A673 (cell line): ENCODE results near the gene MYOZ1.

Experiments
- EZH2 ChIP-seq: fragments of 200-600 bp; sonication (generic); IDR thresholded peaks from 2 replicates; pipeline ENCODE4 v1.6.1; 2017; ENCODE audit warnings: borderline replicate concordance, low read depth, mild to moderate bottlenecking, mixed read lengths, antibody characterized with exemption, low read length; ENCODE audit not compliant: poor library complexity, severe bottlenecking
- TF ChIP-seq, protein P1 (sequence below): fragments of 300-800, 200-600 bp; sonication (generic); conservative IDR thresholded peaks from 2 replicates; pipeline ENCODE4 v1.5.1; 2017; ENCODE audit warnings: low read depth, mild to moderate bottlenecking, antibody characterized with exemption, low read length, moderate library complexity, mixed read lengths

GRCh38 chr10:73648975-73649829 lies 7.9 kb upstream of the MYOZ1 start:
- TF ChIP-seq, protein P1, sequence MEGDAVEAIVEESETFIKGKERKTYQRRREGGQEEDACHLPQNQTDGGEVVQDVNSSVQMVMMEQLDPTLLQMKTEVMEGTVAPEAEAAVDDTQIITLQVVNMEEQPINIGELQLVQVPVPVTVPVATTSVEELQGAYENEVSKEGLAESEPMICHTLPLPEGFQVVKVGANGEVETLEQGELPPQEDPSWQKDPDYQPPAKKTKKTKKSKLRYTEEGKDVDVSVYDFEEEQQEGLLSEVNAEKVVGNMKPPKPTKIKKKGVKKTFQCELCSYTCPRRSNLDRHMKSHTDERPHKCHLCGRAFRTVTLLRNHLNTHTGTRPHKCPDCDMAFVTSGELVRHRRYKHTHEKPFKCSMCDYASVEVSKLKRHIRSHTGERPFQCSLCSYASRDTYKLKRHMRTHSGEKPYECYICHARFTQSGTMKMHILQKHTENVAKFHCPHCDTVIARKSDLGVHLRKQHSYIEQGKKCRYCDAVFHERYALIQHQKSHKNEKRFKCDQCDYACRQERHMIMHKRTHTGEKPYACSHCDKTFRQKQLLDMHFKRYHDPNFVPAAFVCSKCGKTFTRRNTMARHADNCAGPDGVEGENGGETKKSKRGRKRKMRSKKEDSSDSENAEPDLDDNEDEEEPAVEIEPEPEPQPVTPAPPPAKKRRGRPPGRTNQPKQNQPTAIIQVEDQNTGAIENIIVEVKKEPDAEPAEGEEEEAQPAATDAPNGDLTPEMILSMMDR: no peak
- TF ChIP-seq EZH2: no peak
